WTC11 (cell line): ENCODE data around the gene RNF169. TPM values are rescaled to one million over a fixed set of nuclear protein-coding genes. Genes with fewer than 3 reads are reported as not detected.

Source experiments
- ATAC-seq: fragments of 200-7000 bp; cut with Tn5 transposase; 2 replicates; pipeline ENCODE4 v1.10.0; 2021; ENCODE audit warnings: mild to moderate bottlenecking, moderate library complexity
- CTCF ChIA-PET: fragments of 300-600 bp; sonication (Branson Sonifier 250); formaldehyde crosslinking; loops from one replicate; lab custom pipeline; 2021; ENCODE audit warnings: antibody characterized with exemption; lab: Charles Lee
- POLR2A ChIA-PET: fragments of 350-600 bp; sonication (Branson Sonifier 250); formaldehyde crosslinking; loops from one replicate; lab custom pipeline; 2021; ENCODE audit warnings: antibody characterized with exemption; lab: Charles Lee
- DNase-seq: peaks from one replicate; pipeline ENCODE4 v3.0.0; 2021; ENCODE audit warnings: low spot score
- H3K27ac Mint-ChIP-seq: 2 replicates; pipeline ENCODE4 v1.8.0; 2021; ENCODE audit warnings: mixed read lengths
- H3K27me3 Mint-ChIP-seq: 2 replicates; pipeline ENCODE4 v1.8.0; 2021; ENCODE audit warnings: low read depth, mild to moderate bottlenecking, moderate library complexity, mixed read lengths
- H3K36me3 Mint-ChIP-seq: 2 replicates; pipeline ENCODE4 v1.8.0; 2021; ENCODE audit warnings: mixed read lengths
- H3K4me1 Mint-ChIP-seq: 2 replicates; pipeline ENCODE4 v1.8.0; 2022; ENCODE audit warnings: mixed read lengths
- H3K4me3 Mint-ChIP-seq: 2 replicates; pipeline ENCODE4 v1.8.0; 2021; ENCODE audit warnings: mild to moderate bottlenecking, moderate library complexity, mixed read lengths
- H3K9me3 Mint-ChIP-seq: 2 replicates; pipeline ENCODE4 v1.8.0; 2021; ENCODE audit warnings: mixed read lengths
- ATF1 ChIP-seq: sonication (generic); formaldehyde crosslinking; IDR thresholded peaks from 2 replicates; pipeline ENCODE4 v1.8.1; 2023; ENCODE audit warnings: mild to moderate bottlenecking, moderate library complexity, missing genetic modification reagents
- CDX4 ChIP-seq: fragments of 250-450 bp; sonication (Bioruptor Pico); IDR thresholded peaks from 2 replicates; pipeline ENCODE4 v1.9.0; 2021; ENCODE audit warnings: moderate library complexity, mild to moderate bottlenecking, inconsistent platforms, borderline replicate concordance
- CREB1 ChIP-seq: sonication (generic); formaldehyde crosslinking; IDR thresholded peaks from 2 replicates; pipeline ENCODE4 v1.8.0; 2023; ENCODE audit warnings: mild to moderate bottlenecking, missing genetic modification reagents
- E2F1 ChIP-seq: sonication (generic); formaldehyde crosslinking; IDR thresholded peaks from 2 replicates; pipeline ENCODE4 v1.8.0; 2022; ENCODE audit warnings: mild to moderate bottlenecking, missing genetic modification reagents
- E2F4 ChIP-seq: sonication (generic); formaldehyde crosslinking; IDR thresholded peaks from 2 replicates; pipeline ENCODE4 v1.8.1; 2022; ENCODE audit warnings: low read depth, mild to moderate bottlenecking, moderate library complexity, missing genetic modification reagents, borderline replicate concordance
- ETV6 ChIP-seq: sonication (generic); formaldehyde crosslinking; IDR thresholded peaks from 2 replicates; pipeline ENCODE4 v1.8.1; 2022; ENCODE audit warnings: mild to moderate bottlenecking, missing genetic modification reagents
- GABPB1 ChIP-seq: sonication (generic); formaldehyde crosslinking; IDR thresholded peaks from 2 replicates; pipeline ENCODE4 v1.8.1; 2023; ENCODE audit warnings: mild to moderate bottlenecking, missing genetic modification reagents
- GRHL2 ChIP-seq: fragments of 250-450 bp; sonication (Bioruptor Pico); IDR thresholded peaks from 2 replicates; pipeline ENCODE4 v1.8.0; 2022; ENCODE audit warnings: mild to moderate bottlenecking, moderate library complexity; ENCODE audit not compliant: insufficient replicate concordance, severe bottlenecking
- MYBL2 ChIP-seq: sonication (generic); formaldehyde crosslinking; IDR thresholded peaks from 2 replicates; pipeline ENCODE4 v1.8.1; 2023; ENCODE audit warnings: mild to moderate bottlenecking, moderate library complexity, missing genetic modification reagents
- NFATC4 ChIP-seq: fragments of 250-450 bp; sonication (Bioruptor Pico); IDR thresholded peaks from 2 replicates; pipeline ENCODE4 v1.9.0; 2021; ENCODE audit warnings: mild to moderate bottlenecking
- NFYB ChIP-seq: sonication (generic); formaldehyde crosslinking; conservative IDR thresholded peaks from 2 replicates; pipeline ENCODE4 v1.8.0; 2022; ENCODE audit warnings: low read depth, missing genetic modification reagents
- NR2C2 ChIP-seq: sonication (generic); formaldehyde crosslinking; IDR thresholded peaks from 2 replicates; pipeline ENCODE4 v1.8.0; 2022; ENCODE audit warnings: mild to moderate bottlenecking, missing genetic modification reagents
- NR3C1 ChIP-seq: sonication (generic); formaldehyde crosslinking; conservative IDR thresholded peaks from 2 replicates; pipeline ENCODE4 v1.8.1; 2023; ENCODE audit warnings: low read depth, mild to moderate bottlenecking, missing genetic modification reagents
- PRDM15 ChIP-seq: sonication (generic); formaldehyde crosslinking; IDR thresholded peaks from 2 replicates; pipeline ENCODE4 v1.8.0; 2022; ENCODE audit warnings: missing genetic modification reagents
- PREB ChIP-seq: sonication (generic); formaldehyde crosslinking; IDR thresholded peaks from 2 replicates; pipeline ENCODE4 v1.8.1; 2022; ENCODE audit warnings: mild to moderate bottlenecking, missing genetic modification reagents, moderate library complexity, borderline replicate concordance
- RELA ChIP-seq: sonication (generic); formaldehyde crosslinking; IDR thresholded peaks from 2 replicates; pipeline ENCODE4 v1.8.1; 2022; ENCODE audit warnings: missing genetic modification reagents, mild to moderate bottlenecking, borderline replicate concordance
- SMAD3 ChIP-seq: sonication (generic); formaldehyde crosslinking; IDR thresholded peaks from 2 replicates; pipeline ENCODE4 v1.8.0; 2022; ENCODE audit warnings: missing genetic modification reagents, mild to moderate bottlenecking, borderline replicate concordance
- SMAD4 ChIP-seq: sonication (generic); formaldehyde crosslinking; IDR thresholded peaks from 2 replicates; pipeline ENCODE4 v1.8.0; 2022; ENCODE audit warnings: mild to moderate bottlenecking, missing genetic modification reagents
- STAT6 ChIP-seq: sonication (generic); formaldehyde crosslinking; conservative IDR thresholded peaks from 2 replicates; pipeline ENCODE4 v1.8.1; 2023; ENCODE audit warnings: mild to moderate bottlenecking, low read depth, missing genetic modification reagents, moderate library complexity
- ZNF219 ChIP-seq: sonication (generic); formaldehyde crosslinking; IDR thresholded peaks from 2 replicates; pipeline ENCODE4 v1.8.0; 2023; ENCODE audit warnings: missing genetic modification reagents, mild to moderate bottlenecking, borderline replicate concordance
- ZNF416 ChIP-seq: fragments of 250-450 bp; sonication (Bioruptor Pico); IDR thresholded peaks from 2 replicates; pipeline ENCODE4 v1.9.0; 2021; ENCODE audit warnings: mild to moderate bottlenecking, inconsistent platforms
- ZSCAN18 ChIP-seq: fragments of 250-450 bp; sonication (Bioruptor Pico); IDR thresholded peaks from 2 replicates; pipeline ENCODE4 v2.1.2; 2022; ENCODE audit warnings: mild to moderate bottlenecking, moderate library complexity
- total RNA-seq: library from RNA; stranded (reverse); gene quantifications from 3 replicates; pipeline ENCODE4 v1.2.3, GENCODE V29; 2021

The RNF169 gene
- total RNA-seq, 1 experiment from 2014 or later: 13.6 TPM

- TF ChIP-seq PRDM15: no peak
- no peak for TF ChIP-seq PREB (CRISPR knock-in tag)
- no peak for TF ChIP-seq NR2C2 (CRISPR knock-in tag)
- TF ChIP-seq CREB1 (CRISPR knock-in tag): no peak
- no peak for TF ChIP-seq ZNF219 (CRISPR knock-in tag)
- no peak for TF ChIP-seq E2F1 (CRISPR knock-in tag)
- no peak for TF ChIP-seq MYBL2 (CRISPR knock-in tag)
- no peak for TF ChIP-seq ZNF416 (CRISPR knock-in tag)
- no peak for TF ChIP-seq RELA (CRISPR knock-in tag)
Measured at GRCh38 chr11:74755395-74755995, 6.8 kb downstream of the RNF169 start (continued).

- H3K9me3 Mint-ChIP-seq: peaks cover 5% of the 10 kb centered on the region
- peaks cover 28% of the 10 kb centered on the region for H3K4me1 Mint-ChIP-seq
- no peaks in the 10 kb centered on the region for H3K27me3 Mint-ChIP-seq
- ATAC-seq (no peak), DNase-seq (no peak)
- H3K36me3 Mint-ChIP-seq: peaks cover 5% of the 10 kb centered on the region
- no peak for TF ChIP-seq CREB1 (CRISPR knock-in tag)
- TF ChIP-seq NFATC4 (CRISPR knock-in tag): no peak
- no peak for TF ChIP-seq GRHL2 (CRISPR knock-in tag)
- no peak for TF ChIP-seq GABPB1
- no peak for TF ChIP-seq ATF1 (CRISPR knock-in tag)
- TF ChIP-seq ETV6 (CRISPR knock-in tag): no peak
- TF ChIP-seq NFYB (CRISPR knock-in tag): no peak
- TF ChIP-seq ZNF416 (CRISPR knock-in tag): no peak
- no peak for TF ChIP-seq E2F4
- TF ChIP-seq ZNF219 (CRISPR knock-in tag): no peak
- no peak for TF ChIP-seq CDX4
- no peak for TF ChIP-seq SMAD4 (CRISPR knock-in tag)
- no peak for TF ChIP-seq STAT6 (CRISPR knock-in tag)
- no peak for TF ChIP-seq NR3C1 (CRISPR knock-in tag)
- TF ChIP-seq ZSCAN18 (CRISPR knock-in tag): no peak
- TF ChIP-seq SMAD3 (CRISPR knock-in tag): no peak
- POLR2A ChIA-PET: no interaction called here
- CTCF ChIA-PET: interaction anchor here (1.0 kb wide), 1 partner anchor 54 kb away, joined by 3 read pairs; no protein-coding TSS in a partner anchor
- no peak overlapping the region for H3K27ac Mint-ChIP-seq
- no peak overlapping the region for H3K4me3 Mint-ChIP-seq
Measured at GRCh38 chr11:74756571-74756970, 7.9 kb downstream of the RNF169 start.
